HEK293 (cell line): ENCODE results near the gene ZSCAN32.

Experiments used
- CTCF ChIP-seq: fragments of 450-650 bp; formaldehyde crosslinking; IDR thresholded peaks from 2 replicates; pipeline ENCODE4 v1.5.1; 2016; ENCODE audit warnings: missing biosample characterization, missing genetic modification characterization
- ZNF18 ChIP-seq: fragments of 450-650 bp; formaldehyde crosslinking; IDR thresholded peaks from 2 replicates; pipeline ENCODE4 v1.5.1; 2016; ENCODE audit warnings: missing biosample characterization, missing genetic modification characterization
- ZNF214 ChIP-seq: fragments of 450-650 bp; formaldehyde crosslinking; IDR thresholded peaks from 2 replicates; pipeline ENCODE4 v1.5.1; 2017; ENCODE audit warnings: missing biosample characterization, mild to moderate bottlenecking, missing genetic modification characterization, borderline replicate concordance
- ZNF37A ChIP-seq: fragments of 450-650 bp; IDR thresholded peaks from 2 replicates; pipeline ENCODE4 v1.5.1; 2018; ENCODE audit warnings: missing biosample characterization, missing genetic modification characterization
- ZNF580 ChIP-seq: fragments of 450-650 bp; formaldehyde crosslinking; IDR thresholded peaks from 2 replicates; pipeline ENCODE4 v1.5.1; 2016; ENCODE audit warnings: missing biosample characterization, missing genetic modification characterization
- ZSCAN23 ChIP-seq: fragments of 450-650 bp; formaldehyde crosslinking; IDR thresholded peaks from 2 replicates; pipeline ENCODE4 v1.5.1; 2016; ENCODE audit warnings: missing biosample characterization, missing genetic modification characterization

GRCh38 chr16:3348547-3349167 is 52.1 kb downstream of the ZSCAN32 start:
- TF ChIP-seq ZNF214 (tag by site-specific recombination) (no peak), CTCF (tag by site-specific recombination) (no peak), ZSCAN23 (no peak), ZNF18 (tag by site-specific recombination) (no peak), ZNF37A (no peak), ZNF580 (tag by site-specific recombination) (no peak)
